ENCODE data around the gene GRPEL2.

GRCh38 chr5:149382517-149383220, 37.4 kb downstream of the GRPEL2 start:
- TF ChIP-seq ZSCAN5A (tag by site-specific recombination; IDR thresholded peaks at IDR 0.05) (no peak), CTCF (tag by site-specific recombination; IDR thresholded peaks at IDR 0.05) (no peak), ZNF157 (tag by site-specific recombination; IDR thresholded peaks at IDR 0.05) (no peak), ZNF18 (tag by site-specific recombination; IDR thresholded peaks at IDR 0.05) (no peak)
